ENCODE results near the gene DNER. TPM values are rescaled to one million over a fixed set of nuclear protein-coding genes. Genes with fewer than 3 reads are reported as not detected.

Gene DNER
- total RNA-seq, 1 donor from 2014 or later: not detected

DNA sequence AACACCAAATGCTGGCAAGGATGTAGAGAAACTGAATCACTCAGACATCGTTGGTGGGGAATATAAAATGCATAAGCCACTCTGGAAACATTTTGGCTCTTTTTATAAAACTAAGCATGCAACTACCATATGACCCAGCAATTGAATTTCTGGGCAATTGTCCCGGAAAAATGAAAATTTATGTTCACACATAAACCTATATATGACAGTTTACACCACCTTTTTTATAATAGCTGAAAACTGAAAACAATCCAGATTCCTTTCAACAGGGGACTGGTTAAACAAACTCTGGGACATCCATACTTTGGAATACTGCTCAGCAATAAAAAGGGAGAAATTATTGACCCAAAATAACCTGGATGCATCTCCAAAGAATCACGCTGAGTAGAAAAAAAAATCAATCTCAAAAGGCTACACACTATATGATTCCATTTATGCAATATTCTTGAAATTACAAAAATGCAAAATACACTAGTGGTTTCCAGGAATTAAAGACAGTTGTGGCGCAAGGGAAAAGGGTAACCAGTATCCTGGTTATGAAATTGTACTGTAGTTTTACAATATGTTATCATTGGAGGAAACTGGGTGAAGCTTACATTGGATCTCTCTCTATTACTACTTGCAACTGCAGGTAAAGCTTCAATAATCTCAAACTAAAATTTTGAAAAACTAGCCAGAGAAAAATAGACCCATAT is 313.0 kb downstream of the DNER start:
- DNase-seq (ENCODE audit: low spot score): no peak
- Mint-ChIP-seq H3K4me3 (ENCODE audit: unreplicated experiment) (no peak overlapping the region), H3K4me1 (ENCODE audit: low read depth) (peaks cover 3% of the 10 kb centered on the region)

GRCh38 chr2:229393926-229394325 is 320.4 kb downstream of the DNER start:
- Mint-ChIP-seq H3K9me3 (ENCODE audit: low read depth) (peaks cover 16% of the 10 kb centered on the region), H3K4me3 (ENCODE audit: unreplicated experiment) (no peak overlapping the region)

More for the DNA sequence above, 313.0 kb downstream of the DNER start:
- peaks cover 10% of the 10 kb centered on the region for H3K9me3 Mint-ChIP-seq (ENCODE audit: low read depth)
- H3K27ac Mint-ChIP-seq (ENCODE audit: unreplicated experiment): no peak overlapping the region
- no peaks in the 10 kb centered on the region for H3K36me3 Mint-ChIP-seq (ENCODE audit: low read depth)
- peaks cover 8% of the 10 kb centered on the region for H3K27me3 Mint-ChIP-seq (ENCODE audit: low read depth)
- TF ChIP-seq, protein P1, sequence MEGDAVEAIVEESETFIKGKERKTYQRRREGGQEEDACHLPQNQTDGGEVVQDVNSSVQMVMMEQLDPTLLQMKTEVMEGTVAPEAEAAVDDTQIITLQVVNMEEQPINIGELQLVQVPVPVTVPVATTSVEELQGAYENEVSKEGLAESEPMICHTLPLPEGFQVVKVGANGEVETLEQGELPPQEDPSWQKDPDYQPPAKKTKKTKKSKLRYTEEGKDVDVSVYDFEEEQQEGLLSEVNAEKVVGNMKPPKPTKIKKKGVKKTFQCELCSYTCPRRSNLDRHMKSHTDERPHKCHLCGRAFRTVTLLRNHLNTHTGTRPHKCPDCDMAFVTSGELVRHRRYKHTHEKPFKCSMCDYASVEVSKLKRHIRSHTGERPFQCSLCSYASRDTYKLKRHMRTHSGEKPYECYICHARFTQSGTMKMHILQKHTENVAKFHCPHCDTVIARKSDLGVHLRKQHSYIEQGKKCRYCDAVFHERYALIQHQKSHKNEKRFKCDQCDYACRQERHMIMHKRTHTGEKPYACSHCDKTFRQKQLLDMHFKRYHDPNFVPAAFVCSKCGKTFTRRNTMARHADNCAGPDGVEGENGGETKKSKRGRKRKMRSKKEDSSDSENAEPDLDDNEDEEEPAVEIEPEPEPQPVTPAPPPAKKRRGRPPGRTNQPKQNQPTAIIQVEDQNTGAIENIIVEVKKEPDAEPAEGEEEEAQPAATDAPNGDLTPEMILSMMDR (IDR thresholded peaks at IDR 0.05): no peak

GRCh38 chr2:229392196-229392595 is 322.2 kb downstream of the DNER start:
- H3K27ac Mint-ChIP-seq (ENCODE audit: unreplicated experiment): no peak overlapping the region
- no peaks in the 10 kb centered on the region for H3K4me1 Mint-ChIP-seq (ENCODE audit: low read depth)
- TF ChIP-seq, protein P1 (IDR thresholded peaks at IDR 0.05): no peak
- no peak overlapping the region for H3K4me3 Mint-ChIP-seq (ENCODE audit: unreplicated experiment)
- peaks cover 6% of the 10 kb centered on the region for H3K9me3 Mint-ChIP-seq (ENCODE audit: low read depth)
- no peaks in the 10 kb centered on the region for H3K27me3 Mint-ChIP-seq (ENCODE audit: low read depth)
- DNase-seq (ENCODE audit: low spot score): no peak
- H3K36me3 Mint-ChIP-seq (ENCODE audit: low read depth): no peaks in the 10 kb centered on the region

More at GRCh38 chr2:229393926-229394325, 320.4 kb downstream of the DNER start:
- Mint-ChIP-seq H3K36me3 (ENCODE audit: low read depth) (no peaks in the 10 kb centered on the region), H3K27ac (ENCODE audit: unreplicated experiment) (no peak overlapping the region), H3K27me3 (ENCODE audit: low read depth) (no peaks in the 10 kb centered on the region), H3K4me1 (ENCODE audit: low read depth) (no peaks in the 10 kb centered on the region)
- no peak for DNase-seq (ENCODE audit: low spot score)
- TF ChIP-seq, protein P1 (IDR thresholded peaks at IDR 0.05): no peak

DNA sequence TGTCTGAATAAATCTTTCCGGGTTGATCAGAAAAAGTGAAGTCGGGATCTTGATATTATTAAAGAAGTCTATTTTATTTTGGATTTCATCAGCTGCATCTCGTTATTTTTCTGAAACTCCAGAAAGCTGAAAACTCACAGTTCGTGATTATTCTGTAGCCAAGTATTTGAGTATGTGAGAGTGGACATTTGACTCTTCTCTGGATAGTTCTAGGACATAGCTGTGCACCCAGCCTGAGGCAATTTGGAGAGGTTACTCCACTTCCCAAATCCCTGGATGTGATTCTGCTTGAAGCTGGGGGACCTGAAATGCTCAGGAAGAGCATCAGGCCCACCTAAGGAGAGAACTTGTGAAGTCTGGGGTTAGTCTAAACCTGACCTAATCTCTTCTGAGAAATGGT is 325.6 kb downstream of the DNER start:
- H3K27me3 Mint-ChIP-seq (ENCODE audit: low read depth): peaks cover 2% of the 10 kb centered on the region
- H3K4me1 Mint-ChIP-seq (ENCODE audit: low read depth): no peaks in the 10 kb centered on the region
- H3K4me3 Mint-ChIP-seq (ENCODE audit: unreplicated experiment): no peak overlapping the region
- peaks cover 6% of the 10 kb centered on the region for H3K36me3 Mint-ChIP-seq (ENCODE audit: low read depth)
- no peak overlapping the region for H3K27ac Mint-ChIP-seq (ENCODE audit: unreplicated experiment)
- DNase-seq (ENCODE audit: low spot score): no peak
- H3K9me3 Mint-ChIP-seq (ENCODE audit: low read depth): peaks cover 29% of the 10 kb centered on the region
- TF ChIP-seq, protein P1 (IDR thresholded peaks at IDR 0.05): no peak

GRCh38 chr2:229387866-229388265 is 326.5 kb downstream of the DNER start:
- TF ChIP-seq, protein P1 (IDR thresholded peaks at IDR 0.05): no peak
- no peak overlapping the region for H3K4me3 Mint-ChIP-seq (ENCODE audit: unreplicated experiment)
- H3K36me3 Mint-ChIP-seq (ENCODE audit: low read depth): peaks cover 8% of the 10 kb centered on the region
- no peak for DNase-seq (ENCODE audit: low spot score)
- no peaks in the 10 kb centered on the region for H3K4me1 Mint-ChIP-seq (ENCODE audit: low read depth)
- peaks cover 35% of the 10 kb centered on the region for H3K9me3 Mint-ChIP-seq (ENCODE audit: low read depth)
- peaks cover 2% of the 10 kb centered on the region for H3K27me3 Mint-ChIP-seq (ENCODE audit: low read depth)
- no peak overlapping the region for H3K27ac Mint-ChIP-seq (ENCODE audit: unreplicated experiment)
